GM18951 (cell line): ENCODE results near the gene GDI1.

Experiments used
- POLR2A ChIP-seq: IDR thresholded peaks from 4 replicates; pipeline ENCODE4 v1.6.1; 2011; ENCODE audit warnings: mild to moderate bottlenecking; ENCODE audit not compliant: insufficient read length, insufficient read depth; ENCODE audit errors: extremely low read depth
- in situ Hi-C: fragments of 300-500 bp; cut with MboI; formaldehyde crosslinking; loops from one replicate; pipeline ENCODE4 v1.12.0; 2022; ENCODE audit warnings: low sequenced_read_pairs, mixed read lengths, inconsistent platforms; ENCODE audit not compliant: unreplicated experiment

The GDI1 gene

GRCh38 chrX:154478728-154479622, 42.0 kb downstream of the GDI1 start, which contains the start of gene LAGE3:
Gene LAGE3, minus strand, starts transcription at chrX:154479281. Its CDS starts 366 bp downstream, at chrX:154478915.
- in situ Hi-C loops, result no loop called here

GRCh38 chrX:154481195-154481594, 44.2 kb downstream of the GDI1 start:
- in situ Hi-C loops, result no loop called here
- no peak for TF ChIP-seq POLR2A

More at GRCh38 chrX:154478728-154479622, 42.0 kb downstream of the GDI1 start, which contains the start of gene LAGE3:
- TF ChIP-seq POLR2A, result peak; percentile 65

GRCh38 chrX:154481911-154482601, 45.1 kb downstream of the GDI1 start:
- TF ChIP-seq POLR2A, result no peak
- in situ Hi-C loops, result no loop called here

GRCh38 chrX:154482786-154483185, 45.8 kb downstream of the GDI1 start:
- no peak for TF ChIP-seq POLR2A
- in situ Hi-C loops, result no loop called here

DNA sequence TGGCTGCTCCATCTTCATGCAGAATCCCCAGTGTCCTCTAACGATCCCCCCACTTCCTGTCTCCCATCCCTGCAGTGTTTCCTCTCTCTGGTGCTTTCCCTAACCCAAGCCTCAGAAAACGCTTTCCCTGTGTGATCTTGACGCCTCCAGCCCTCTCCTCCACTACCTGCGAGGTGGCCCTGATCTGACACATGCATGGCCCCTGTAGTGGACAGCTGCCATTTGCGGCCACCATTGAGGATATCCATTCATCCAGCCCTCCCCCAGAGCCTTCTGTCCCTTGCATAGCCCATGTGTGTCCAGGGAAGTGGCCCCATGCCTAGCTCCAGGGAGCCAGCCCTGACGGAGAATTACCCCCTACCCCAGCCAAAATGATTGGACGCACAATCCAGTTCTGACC, 46.4 kb downstream of the GDI1 start:
- in situ Hi-C loops, result no loop called here
- TF ChIP-seq POLR2A, result no peak

- in situ Hi-C loops, result no loop called here
- TF ChIP-seq POLR2A, result no peak
These were observed 47.5 kb downstream of the GDI1 start for GRCh38 chrX:154484255-154485149.

DNA sequence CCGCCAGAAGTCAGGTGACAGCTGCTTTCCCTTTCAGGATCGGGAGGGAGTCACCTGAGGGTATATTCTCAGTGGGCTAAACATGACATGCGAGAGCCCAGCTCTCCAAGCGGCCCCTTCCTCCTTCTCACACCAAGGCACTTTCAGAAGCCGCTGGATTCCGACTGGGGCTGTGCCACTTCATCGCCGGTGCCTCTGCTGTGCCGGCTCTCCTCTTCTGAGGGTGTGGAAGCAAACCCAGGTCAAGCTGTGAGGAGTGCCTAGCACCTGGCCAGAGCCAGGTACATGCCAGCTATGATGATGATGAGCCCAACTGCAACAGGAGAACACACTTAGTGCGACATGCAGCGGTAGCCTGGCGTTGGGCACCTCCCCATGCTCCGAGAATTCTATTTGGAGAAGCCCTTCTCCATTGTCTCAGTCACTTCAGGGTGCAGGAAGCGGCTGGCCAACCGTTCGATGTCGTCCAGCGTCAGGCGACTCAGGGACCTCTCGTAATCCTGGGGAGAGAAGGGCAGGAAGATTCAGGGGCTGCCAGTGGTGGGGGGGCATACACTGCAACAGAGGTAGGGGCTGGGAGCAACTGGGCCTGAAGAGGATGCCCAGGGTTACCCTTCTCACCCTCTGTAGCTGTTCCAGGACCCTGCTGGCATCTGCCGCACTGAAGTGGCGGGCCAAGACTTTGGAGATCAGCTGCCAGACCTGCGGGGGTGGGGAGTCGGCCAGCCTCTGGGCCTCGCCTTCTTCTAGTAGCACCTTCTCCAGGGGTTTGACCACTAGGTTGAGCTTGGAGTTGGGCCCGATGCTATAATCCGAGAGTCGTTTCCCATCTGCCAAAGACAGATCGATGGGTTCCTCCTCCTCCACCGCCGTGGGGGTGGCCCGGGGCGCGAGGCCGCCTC, 48.4 kb downstream of the GDI1 start:
- in situ Hi-C loops, result no loop called here
- no peak for TF ChIP-seq POLR2A

DNA sequence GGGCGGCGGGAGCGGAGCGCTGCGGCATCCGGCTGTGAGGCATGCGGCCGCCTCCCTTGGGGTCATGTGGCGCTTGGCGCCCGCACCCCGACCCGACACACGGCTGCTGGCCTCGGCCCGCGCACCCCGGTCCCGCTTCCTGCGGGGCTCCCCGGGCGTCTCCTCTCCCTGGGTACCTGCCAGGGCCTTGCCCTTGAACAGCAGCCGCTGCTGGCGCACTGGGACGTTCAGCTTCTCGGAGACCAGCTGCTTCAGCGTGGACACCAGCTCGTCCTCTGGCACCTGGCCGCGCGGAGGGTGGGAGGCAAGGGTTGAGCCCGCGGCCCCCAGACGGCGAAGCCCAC, 49.1 kb downstream of the GDI1 start:
- in situ Hi-C loops, result no loop called here
- TF ChIP-seq POLR2A, result no peak

- peak; percentile 46 for TF ChIP-seq POLR2A
- in situ Hi-C loops, result no loop called here
These were observed 49.6 kb downstream of the GDI1 start, which contains the start of gene UBL4A for GRCh38 chrX:154486396-154487207. Gene UBL4A, minus strand, starts transcription at chrX:154486615. Its CDS starts 31 bp downstream, at chrX:154486584.

GRCh38 chrX:154487518-154488290, 50.8 kb downstream of the GDI1 start:
- no peak for TF ChIP-seq POLR2A
- in situ Hi-C loops, result no loop called here
